GM21360 (cell line): ENCODE data around the gene ZNF628.

ENCODE experiments used
- ATAC-seq: cut with Tn5 transposase; IDR thresholded peaks from one replicate; pipeline ENCODE4 v1.9.1; 2021; ENCODE audit warnings: mild to moderate bottlenecking, moderate library complexity; ENCODE audit not compliant: unreplicated experiment

The ZNF628 gene

GRCh38 chr19:55464662-55465054, 11.8 kb upstream of the ZNF628 start, which contains the start of gene C19orf85:
Gene C19orf85, minus strand, starts transcription at chr19:55464751. Its CDS starts 197 bp downstream, at chr19:55464554.
- no peak for ATAC-seq

GRCh38 chr19:55465460-55466240, 10.8 kb upstream of the ZNF628 start:
- ATAC-seq = no peak

- ATAC-seq = no peak
These were observed 10.2 kb upstream of the ZNF628 start for GRCh38 chr19:55466241-55466614.

- ATAC-seq = peak; percentile 68
These were observed 9.0 kb upstream of the ZNF628 start for GRCh38 chr19:55467236-55468053.

- ATAC-seq = peak; percentile 15
These were observed 8.4 kb upstream of the ZNF628 start for GRCh38 chr19:55468054-55468393.

GRCh38 chr19:55471266-55471665, 5.2 kb upstream of the ZNF628 start:
- no peak for ATAC-seq

- ATAC-seq = no peak
These were observed 4.0 kb upstream of the ZNF628 start for GRCh38 chr19:55472463-55472862.

GRCh38 chr19:55473225-55474012, 3.0 kb upstream of the ZNF628 start:
- ATAC-seq = no peak

- no peak for ATAC-seq
These were observed 1.9 kb upstream of the ZNF628 start for GRCh38 chr19:55474269-55475265.

- no peak for ATAC-seq
These were observed 1.5 kb downstream of the ZNF628 start for GRCh38 chr19:55477905-55478304.

- ATAC-seq = no peak
These were observed 1.9 kb downstream of the ZNF628 start for GRCh38 chr19:55478364-55478763.

- ATAC-seq = no peak
These were observed 2.6 kb downstream of the ZNF628 start for GRCh38 chr19:55479045-55479444.

- no peak for ATAC-seq
These were observed 3.2 kb downstream of the ZNF628 start for GRCh38 chr19:55479451-55480230.

GRCh38 chr19:55481148-55481793, 4.9 kb downstream of the ZNF628 start:
- no peak for ATAC-seq

- no peak for ATAC-seq
These were observed 5.4 kb downstream of the ZNF628 start for GRCh38 chr19:55481794-55482155.

GRCh38 chr19:55482156-55482961, 5.9 kb downstream of the ZNF628 start:
- ATAC-seq = no peak

- no peak for ATAC-seq
These were observed 6.7 kb downstream of the ZNF628 start for GRCh38 chr19:55482967-55483705.
